Panc1 (cell line): Measurements from ENCODE around the gene POLDIP3. TPM values are rescaled to one million over a fixed set of nuclear protein-coding genes. Genes with fewer than 3 reads are reported as not detected.

Experiments used
- ATAC-seq: fragments of 200-7000 bp; cut with Tn5 transposase; 2 replicates; pipeline ENCODE4 v1.9.1; 2020; ENCODE audit warnings: mild to moderate bottlenecking, moderate library complexity
- BruUV-seq: library from RNA; stranded (reverse); fragments of 400-500 nt; replicated peaks from 2 replicates; lab custom pipeline; 2021; lab: Mats Ljungman, UMichigan
- CTCF ChIA-PET: fragments of 300-600 bp; sonication (Branson Sonifier 250); formaldehyde crosslinking; loops from one replicate; lab custom pipeline; 2022; ENCODE audit warnings: antibody characterized with exemption; lab: Charles Lee
- POLR2A ChIA-PET: fragments of 300-600 bp; sonication (Branson Sonifier 250); formaldehyde crosslinking; loops from one replicate; lab custom pipeline; 2022; ENCODE audit warnings: antibody characterized with exemption; lab: Charles Lee
- DNase-seq: peaks from one replicate; pipeline ENCODE4 v3.0.0-alpha.2; 2010; ENCODE audit warnings: low read depth, low spot score
- H3K27ac ChIP-seq: 2 replicates; pipeline ENCODE4 v1.5.1; 2011; ENCODE audit warnings: mild to moderate bottlenecking, low read length, inconsistent platforms
- H3K27me3 ChIP-seq: fragments of 200-500 bp; sonication (Bioruptor generic); 2 replicates; pipeline ENCODE4 v1.6.0; 2014; ENCODE audit warnings: low read length, inconsistent platforms; ENCODE audit not compliant: control insufficient read depth, insufficient read depth
- H3K36me3 ChIP-seq: fragments of 200-500 bp; sonication (Bioruptor generic); 2 replicates; pipeline ENCODE4 v1.5.1; 2014; ENCODE audit warnings: inconsistent platforms, mild to moderate bottlenecking, low read length, moderate library complexity; ENCODE audit not compliant: control insufficient read depth, insufficient read depth
- H3K4me1 ChIP-seq: 2 replicates; pipeline ENCODE4 v1.5.1; 2011; ENCODE audit warnings: inconsistent platforms, mild to moderate bottlenecking, low read length, moderate library complexity; ENCODE audit not compliant: control insufficient read depth, insufficient read depth
- H3K4me3 ChIP-seq, 2 experiments: 2 replicates each; pipeline ENCODE4 v1.5.1; 2011 to 2012; ENCODE audit warnings: low read depth in 2 of 2, low read length in 2 of 2, mild to moderate bottlenecking in 2 of 2, inconsistent platforms in 1 of 2, moderate library complexity in 1 of 2
- H3K9me3 ChIP-seq: fragments of 200-500 bp; sonication (Bioruptor generic); 2 replicates; pipeline ENCODE4 v1.5.1; 2014; ENCODE audit warnings: low read depth, mild to moderate bottlenecking, inconsistent platforms, low read length, moderate library complexity; ENCODE audit not compliant: control insufficient read depth, insufficient read depth
- POLR2AphosphoS5 ChIP-seq: IDR thresholded peaks from 2 replicates; pipeline ENCODE4 v1.6.1; 2012; ENCODE audit warnings: mild to moderate bottlenecking, low read depth, low read length, moderate library complexity
- REST ChIP-seq, 2 experiments: IDR thresholded peaks; 2 replicates each; pipeline ENCODE4 v1.6.1; 2011 to 2012; ENCODE audit warnings: low read depth in 2 of 2, control low read depth in 1 of 2, low read length in 1 of 2, mild to moderate bottlenecking in 1 of 2, moderate library complexity in 1 of 2; ENCODE audit not compliant: insufficient read depth in 1 of 2
- SIN3A ChIP-seq: IDR thresholded peaks from 2 replicates; pipeline ENCODE4 v1.6.1; 2012; ENCODE audit warnings: low read depth, mild to moderate bottlenecking, low read length, moderate library complexity, borderline replicate concordance; ENCODE audit not compliant: insufficient read depth
- TCF7L2 ChIP-seq: IDR thresholded peaks from 2 replicates; pipeline ENCODE4 v1.6.1; 2011; ENCODE audit warnings: mild to moderate bottlenecking, low read depth, low read length, inconsistent platforms
- in situ Hi-C: cut with HindIII; loops from 2 replicates; pipeline ENCODE4 v1.10.0; 2016; ENCODE audit warnings: low sequenced_read_pairs, low pct_unique_long_range_greater_than_20kb
- intact Hi-C: fragments of 100-400 bp; cut with micrococcal nuclease; formaldehyde crosslinking; loops from one replicate; pipeline ENCODE4 v1.10.0; 2022; ENCODE audit not compliant: unreplicated experiment
- total RNA-seq: library from RNA; stranded (reverse); gene quantifications from one replicate; pipeline ENCODE4 v1.2.1, GENCODE V29; 2021; ENCODE audit not compliant: unreplicated experiment
- TF ChIP-seq, protein P1 (sequence below): fragments of 450-650 bp; IDR thresholded peaks from 2 replicates; pipeline ENCODE4 v1.5.1; 2017; ENCODE audit warnings: mild to moderate bottlenecking

Gene POLDIP3
- total RNA-seq, 1 experiment from 2014 or later: 46.6 TPM

GRCh38 chr22:42643634-42644421, 29.1 kb upstream of the POLDIP3 start:
- in situ Hi-C loops (no loop called here), intact Hi-C loops (no loop called here)
- Histone ChIP-seq H3K27me3 (no peaks in the 10 kb centered on the region), H3K9me3 (no peaks in the 10 kb centered on the region), H3K4me1 (no peaks in the 10 kb centered on the region; the same call in none of the 2 replicates), H3K36me3 (no peaks in the 10 kb centered on the region; the same call in 1 of the 2 replicates), H3K27ac (no peak overlapping the region), H3K4me3 (no peak overlapping the region)
- DNase-seq (no peak), ATAC-seq (no peak)
- POLR2A ChIA-PET: no interaction called here
- CTCF ChIA-PET: no interaction called here
- no peak for TF ChIP-seq POLR2AphosphoS5
- TF ChIP-seq, protein P1, sequence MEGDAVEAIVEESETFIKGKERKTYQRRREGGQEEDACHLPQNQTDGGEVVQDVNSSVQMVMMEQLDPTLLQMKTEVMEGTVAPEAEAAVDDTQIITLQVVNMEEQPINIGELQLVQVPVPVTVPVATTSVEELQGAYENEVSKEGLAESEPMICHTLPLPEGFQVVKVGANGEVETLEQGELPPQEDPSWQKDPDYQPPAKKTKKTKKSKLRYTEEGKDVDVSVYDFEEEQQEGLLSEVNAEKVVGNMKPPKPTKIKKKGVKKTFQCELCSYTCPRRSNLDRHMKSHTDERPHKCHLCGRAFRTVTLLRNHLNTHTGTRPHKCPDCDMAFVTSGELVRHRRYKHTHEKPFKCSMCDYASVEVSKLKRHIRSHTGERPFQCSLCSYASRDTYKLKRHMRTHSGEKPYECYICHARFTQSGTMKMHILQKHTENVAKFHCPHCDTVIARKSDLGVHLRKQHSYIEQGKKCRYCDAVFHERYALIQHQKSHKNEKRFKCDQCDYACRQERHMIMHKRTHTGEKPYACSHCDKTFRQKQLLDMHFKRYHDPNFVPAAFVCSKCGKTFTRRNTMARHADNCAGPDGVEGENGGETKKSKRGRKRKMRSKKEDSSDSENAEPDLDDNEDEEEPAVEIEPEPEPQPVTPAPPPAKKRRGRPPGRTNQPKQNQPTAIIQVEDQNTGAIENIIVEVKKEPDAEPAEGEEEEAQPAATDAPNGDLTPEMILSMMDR: no peak
- no peak for TF ChIP-seq REST (IDR thresholded peaks at IDR 0.05; ENCODE audit: insufficient read depth in 1 of 2, low read depth in 2 of 2, low read length in 1 of 2)
- no peak for TF ChIP-seq SIN3A
- TF ChIP-seq TCF7L2: no peak
- no TSS peak for BruUV-seq

DNA sequence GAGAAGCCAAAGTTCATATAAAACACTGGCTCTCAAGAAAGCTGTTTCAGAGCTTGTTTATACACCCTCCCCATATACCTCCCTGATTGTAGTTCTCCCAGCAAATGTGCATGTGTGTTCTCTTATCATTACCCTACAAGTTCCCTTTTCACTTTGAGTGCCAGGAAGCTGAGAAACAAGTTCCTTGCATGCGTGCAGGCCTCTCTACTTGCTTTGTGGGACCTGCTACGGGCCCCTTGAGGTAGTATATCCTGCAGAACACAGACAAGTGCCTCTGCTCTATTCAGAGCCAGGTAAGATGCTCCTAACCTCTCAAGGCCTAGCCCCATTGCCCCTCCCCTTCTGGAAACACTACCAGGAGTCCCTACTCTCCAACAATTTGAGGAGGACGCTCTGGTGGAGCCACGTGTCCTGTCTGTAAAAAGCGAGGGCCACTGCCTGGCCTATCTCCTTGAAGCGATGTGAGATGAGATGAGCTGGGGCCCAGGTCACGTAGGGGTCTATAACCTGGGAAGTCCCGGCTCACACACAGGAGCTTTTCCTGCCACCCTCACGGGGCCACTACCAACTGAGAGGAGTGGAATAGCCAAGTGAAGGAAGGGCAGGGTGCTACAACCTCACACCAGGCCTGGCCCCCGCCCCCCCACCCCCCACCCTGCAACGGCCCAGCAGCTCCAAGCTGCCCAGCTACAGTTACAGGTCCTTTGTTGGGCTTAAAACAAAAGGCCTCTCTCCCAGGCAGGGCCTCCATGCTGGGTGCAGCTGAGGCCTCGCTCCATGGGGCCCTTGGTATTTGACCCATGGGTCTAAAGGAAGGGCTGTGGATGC, 28.3 kb upstream of the POLDIP3 start:
- in situ Hi-C loops (no loop called here), intact Hi-C loops (no loop called here)
- H3K9me3 ChIP-seq: no peaks in the 10 kb centered on the region
- H3K27me3 ChIP-seq: no peaks in the 10 kb centered on the region
- DNase-seq (no peak), ATAC-seq (no peak)
- no peaks in the 10 kb centered on the region for H3K36me3 ChIP-seq
- ChIA-PET CTCF (no interaction called here), POLR2A (no interaction called here)
- H3K27ac ChIP-seq: no peak overlapping the region
- H3K4me3 ChIP-seq: no peak overlapping the region
- TF ChIP-seq SIN3A (no peak), TCF7L2 (no peak), POLR2AphosphoS5 (no peak), REST (IDR thresholded peaks at IDR 0.05; ENCODE audit: insufficient read depth in 1 of 2, low read depth in 2 of 2, low read length in 1 of 2) (no peak)
- TF ChIP-seq, protein P1: no peak
- BruUV-seq: no TSS peak
- H3K4me1 ChIP-seq: no peaks in the 10 kb centered on the region; the same call in none of the 2 replicates
